Prostate gland (tissue), 2 donors: ENCODE measurements around the gene PAPPA.

ENCODE experiments used
- POLR2A ChIP-seq: fragments of 450-650 bp; IDR thresholded peaks from one replicate; pipeline ENCODE4 v1.6.1; 2016; ENCODE audit warnings: antibody characterized with exemption, mild to moderate bottlenecking
- TF ChIP-seq, protein P1 (sequence below), 4 experiments: fragments of 200-600 bp in 2 of 4; fragments of 450-650 bp in 2 of 4; sonication (generic) in 2 of 4; IDR thresholded peaks; 1 replicate in 3 of 4; 2 replicates in 1 of 4; pipeline ENCODE4 v1.5.1; 2016 to 2019; ENCODE audit warnings: antibody characterized with exemption in 4 of 4, mild to moderate bottlenecking in 2 of 4, moderate library complexity in 2 of 4

DNA sequence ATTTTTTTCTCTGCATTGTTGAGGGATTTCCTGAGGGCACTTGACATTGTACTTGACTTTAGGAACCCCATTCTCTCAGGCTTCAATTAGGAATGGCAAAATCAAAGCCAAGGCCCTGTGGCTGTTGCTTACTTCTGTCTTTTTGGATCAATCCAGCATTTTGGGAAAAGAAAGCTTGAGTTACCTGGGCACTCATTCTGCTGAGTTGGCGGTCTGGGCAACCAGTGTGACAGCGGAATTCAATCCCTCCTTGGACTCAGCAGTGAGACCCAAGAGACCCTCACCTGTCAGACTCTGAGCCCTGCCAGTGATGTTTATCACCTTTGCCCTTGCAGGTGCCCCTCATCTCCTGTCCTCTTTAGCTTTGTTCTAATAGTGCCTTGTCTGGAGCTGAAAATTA is 225.3 kb downstream of the PAPPA start:
- TF ChIP-seq, protein P1, sequence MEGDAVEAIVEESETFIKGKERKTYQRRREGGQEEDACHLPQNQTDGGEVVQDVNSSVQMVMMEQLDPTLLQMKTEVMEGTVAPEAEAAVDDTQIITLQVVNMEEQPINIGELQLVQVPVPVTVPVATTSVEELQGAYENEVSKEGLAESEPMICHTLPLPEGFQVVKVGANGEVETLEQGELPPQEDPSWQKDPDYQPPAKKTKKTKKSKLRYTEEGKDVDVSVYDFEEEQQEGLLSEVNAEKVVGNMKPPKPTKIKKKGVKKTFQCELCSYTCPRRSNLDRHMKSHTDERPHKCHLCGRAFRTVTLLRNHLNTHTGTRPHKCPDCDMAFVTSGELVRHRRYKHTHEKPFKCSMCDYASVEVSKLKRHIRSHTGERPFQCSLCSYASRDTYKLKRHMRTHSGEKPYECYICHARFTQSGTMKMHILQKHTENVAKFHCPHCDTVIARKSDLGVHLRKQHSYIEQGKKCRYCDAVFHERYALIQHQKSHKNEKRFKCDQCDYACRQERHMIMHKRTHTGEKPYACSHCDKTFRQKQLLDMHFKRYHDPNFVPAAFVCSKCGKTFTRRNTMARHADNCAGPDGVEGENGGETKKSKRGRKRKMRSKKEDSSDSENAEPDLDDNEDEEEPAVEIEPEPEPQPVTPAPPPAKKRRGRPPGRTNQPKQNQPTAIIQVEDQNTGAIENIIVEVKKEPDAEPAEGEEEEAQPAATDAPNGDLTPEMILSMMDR (IDR thresholded peaks at IDR 0.05) = no peak
- TF ChIP-seq POLR2A = no peak
